IMR-90 (cell line): ENCODE data around the gene NUTM2F. TPM values are rescaled to one million over a fixed set of nuclear protein-coding genes. Genes with fewer than 3 reads are reported as not detected.

Experiments used
- ATAC-seq: fragments of 200-7000 bp; cut with Tn5 transposase; 2 replicates; pipeline ENCODE4 v1.9.1; 2020; ENCODE audit warnings: low read depth, mild to moderate bottlenecking, moderate library complexity
- BruUV-seq: library from RNA; stranded (reverse); fragments of 400-500 nt; replicated peaks from 2 replicates; lab custom pipeline; 2021; lab: Mats Ljungman, UMichigan
- CTCF ChIA-PET: fragments of 300-600 bp; formaldehyde crosslinking; extraction: SDS; loops from one replicate; lab custom pipeline; 2021; ENCODE audit warnings: antibody characterized with exemption; lab: Yijun Ruan, JAX
- POLR2A ChIA-PET: fragments of 300-600 bp; sonication (Branson Sonifier 250); formaldehyde crosslinking; loops from one replicate; lab custom pipeline; 2022; ENCODE audit warnings: antibody characterized with exemption; ENCODE audit not compliant: unreplicated experiment; lab: Charles Lee
- DNase-seq: peaks from one replicate; pipeline ENCODE4 v3.0.0; 2013
- H2AFZ ChIP-seq: replicated peaks from 2 replicates; pipeline ENCODE3; 2013; ENCODE audit warnings: low read length, mild to moderate bottlenecking; ENCODE audit not compliant: poor library complexity
- H2AK5ac ChIP-seq: 2 replicates; pipeline ENCODE4 v1.6.1; 2013; ENCODE audit warnings: low read depth, low read length, inconsistent platforms
- H2AK9ac ChIP-seq: replicated peaks from 2 replicates; pipeline ENCODE3; 2013; ENCODE audit warnings: mild to moderate bottlenecking, low read depth, low read length, moderate library complexity; ENCODE audit not compliant: poor library complexity
- H2BK120ac ChIP-seq: 2 replicates; pipeline ENCODE4 v1.6.1; 2013; ENCODE audit warnings: low read depth, low read length, inconsistent platforms
- H2BK15ac ChIP-seq: 3 replicates; pipeline ENCODE4 v1.6.1; 2013; ENCODE audit warnings: low read depth, low read length, inconsistent platforms
- H2BK20ac ChIP-seq: 2 replicates; pipeline ENCODE4 v1.6.1; 2013; ENCODE audit warnings: low read depth, mild to moderate bottlenecking, inconsistent platforms, low read length, moderate library complexity
- H2BK5ac ChIP-seq: 2 replicates; pipeline ENCODE4 v1.6.1; 2013; ENCODE audit warnings: mild to moderate bottlenecking, low read depth, low read length, inconsistent platforms; ENCODE audit not compliant: poor library complexity, severe bottlenecking
- H3K14ac ChIP-seq: replicated peaks from 2 replicates; pipeline ENCODE4 v1.6.1; 2013; ENCODE audit warnings: low read depth, low read length, inconsistent platforms
- H3K18ac ChIP-seq: 2 replicates; pipeline ENCODE4 v1.6.1; 2013; ENCODE audit warnings: low read depth, low read length, control low read depth
- H3K23ac ChIP-seq: 2 replicates; pipeline ENCODE4 v1.6.1; 2013; ENCODE audit warnings: low read depth, low read length, inconsistent platforms
- H3K27ac ChIP-seq: 2 replicates; pipeline ENCODE4 v1.5.1; 2013; ENCODE audit warnings: mild to moderate bottlenecking, control low read depth, low read length; ENCODE audit not compliant: insufficient read depth
- H3K27me3 ChIP-seq: 2 replicates; pipeline ENCODE4 v1.6.1; 2013; ENCODE audit warnings: low read length; ENCODE audit not compliant: control insufficient read depth, insufficient read depth
- H3K36me3 ChIP-seq: 2 replicates; pipeline ENCODE4 v1.6.1; 2013; ENCODE audit warnings: low read length, mixed read lengths; ENCODE audit not compliant: control insufficient read depth, insufficient read depth
- H3K4ac ChIP-seq: 2 replicates; pipeline ENCODE4 v1.6.1; 2013; ENCODE audit warnings: low read depth, low read length, inconsistent platforms
- H3K4me1 ChIP-seq: 2 replicates; pipeline ENCODE4 v1.6.1; 2013; ENCODE audit warnings: low read length, mixed read lengths; ENCODE audit not compliant: control insufficient read depth, insufficient read depth
- H3K4me2 ChIP-seq: 2 replicates; pipeline ENCODE4 v1.6.1; 2013; ENCODE audit warnings: low read depth, mild to moderate bottlenecking, control low read depth, low read length, moderate library complexity
- H3K4me3 ChIP-seq: 2 replicates; pipeline ENCODE4 v1.5.1; 2013; ENCODE audit warnings: low read depth, mild to moderate bottlenecking, control low read depth, low read length, moderate library complexity; ENCODE audit not compliant: insufficient read depth
- H3K56ac ChIP-seq: 2 replicates; pipeline ENCODE4 v1.6.1; 2013; ENCODE audit warnings: low read length, inconsistent platforms; ENCODE audit not compliant: insufficient read depth; ENCODE audit errors: extremely low read depth
- H3K79me1 ChIP-seq, 2 experiments: 2 replicates each; pipeline ENCODE4 v1.6.1; 2013; ENCODE audit warnings: low read length in 2 of 2, inconsistent platforms in 1 of 2, low read depth in 1 of 2
- H3K9ac ChIP-seq: 2 replicates; pipeline ENCODE4 v1.6.1; 2013; ENCODE audit warnings: low read depth, low read length, control low read depth
- H3K9me1 ChIP-seq: 2 replicates; pipeline ENCODE4 v1.6.1; 2013; ENCODE audit warnings: low read length, inconsistent platforms; ENCODE audit not compliant: insufficient read depth
- H3K9me3 ChIP-seq: 2 replicates; pipeline ENCODE4 v1.6.1; 2013; ENCODE audit warnings: low read length; ENCODE audit not compliant: control insufficient read depth, insufficient read depth
- H4K20me1 ChIP-seq: 2 replicates; pipeline ENCODE4 v1.6.1; 2013; ENCODE audit warnings: low read length, inconsistent platforms; ENCODE audit not compliant: insufficient read depth
- H4K5ac ChIP-seq: 2 replicates; pipeline ENCODE4 v1.6.1; 2013; ENCODE audit warnings: mild to moderate bottlenecking, low read depth, low read length, control low read depth
- H4K8ac ChIP-seq, 2 experiments: 2 replicates each; pipeline ENCODE4 v1.6.1; 2013; ENCODE audit warnings: low read depth in 2 of 2, low read length in 2 of 2, control low read depth in 1 of 2, inconsistent platforms in 1 of 2
- H4K91ac ChIP-seq: 2 replicates; pipeline ENCODE4 v1.6.1; 2013; ENCODE audit warnings: low read depth, low read length, inconsistent platforms; ENCODE audit not compliant: insufficient read depth
- FOS ChIP-seq: fragments of 150-350 bp; IDR thresholded peaks from 2 replicates; pipeline ENCODE4 v1.6.1; 2016; ENCODE audit warnings: low read depth, low read length
- WGBS, 2 experiments: methylation state at CpG; one replicate each; pipeline versions ENCODE4 v1.1.5 to v1.1.7; 2013; ENCODE audit warnings: missing lambda C conversion rate in 2 of 2; ENCODE audit not compliant: insufficient read length in 1 of 2; ENCODE audit errors: extremely low coverage in 2 of 2; 5-methylcytosine and 5-hydroxymethylcytosine counted together
- dilution Hi-C: fragments of 300-500 bp; cut with HindIII; formaldehyde crosslinking; loops from one replicate; pipeline ENCODE4 v1.14.3; 2018; ENCODE audit warnings: low sequenced_read_pairs; ENCODE audit not compliant: unreplicated experiment
- in situ Hi-C: fragments of 300-500 bp; cut with MboI; formaldehyde crosslinking; loops from 3 replicates; pipeline ENCODE4 v1.14.3; 2019; ENCODE audit warnings: low sequenced_read_pairs, inconsistent platforms, mixed read lengths
- intact Hi-C: fragments of 100-400 bp; cut with micrococcal nuclease; formaldehyde crosslinking; loops from 2 replicates; pipeline ENCODE4 v1.10.0; 2022
- polyA plus RNA-seq, 3 experiments: library from polyadenylated mRNA; depleted of rRNA; stranded (reverse); fragments of >200 nt; gene quantifications; 2 replicates each; pipeline ENCODE4 v1.2.3, GENCODE V29; 2012; ENCODE audit warnings: low replicate concordance in 1 of 3
- total RNA-seq: library from RNA; depleted of rRNA; stranded (reverse); fragments of >200 nt; gene quantifications from 2 replicates; pipeline ENCODE4 v1.2.3, GENCODE V29; 2012
- TF ChIP-seq, protein P1 (sequence below): conservative IDR thresholded peaks from 2 replicates; pipeline ENCODE4 v1.5.1; 2012; ENCODE audit warnings: mild to moderate bottlenecking, low read depth, low read length, improper control_type of control experiment

Gene NUTM2F
- total and polyA plus RNA-seq, 2 of the 4 experiments (the other 2 are of a cell fraction) = not detected

DNA sequence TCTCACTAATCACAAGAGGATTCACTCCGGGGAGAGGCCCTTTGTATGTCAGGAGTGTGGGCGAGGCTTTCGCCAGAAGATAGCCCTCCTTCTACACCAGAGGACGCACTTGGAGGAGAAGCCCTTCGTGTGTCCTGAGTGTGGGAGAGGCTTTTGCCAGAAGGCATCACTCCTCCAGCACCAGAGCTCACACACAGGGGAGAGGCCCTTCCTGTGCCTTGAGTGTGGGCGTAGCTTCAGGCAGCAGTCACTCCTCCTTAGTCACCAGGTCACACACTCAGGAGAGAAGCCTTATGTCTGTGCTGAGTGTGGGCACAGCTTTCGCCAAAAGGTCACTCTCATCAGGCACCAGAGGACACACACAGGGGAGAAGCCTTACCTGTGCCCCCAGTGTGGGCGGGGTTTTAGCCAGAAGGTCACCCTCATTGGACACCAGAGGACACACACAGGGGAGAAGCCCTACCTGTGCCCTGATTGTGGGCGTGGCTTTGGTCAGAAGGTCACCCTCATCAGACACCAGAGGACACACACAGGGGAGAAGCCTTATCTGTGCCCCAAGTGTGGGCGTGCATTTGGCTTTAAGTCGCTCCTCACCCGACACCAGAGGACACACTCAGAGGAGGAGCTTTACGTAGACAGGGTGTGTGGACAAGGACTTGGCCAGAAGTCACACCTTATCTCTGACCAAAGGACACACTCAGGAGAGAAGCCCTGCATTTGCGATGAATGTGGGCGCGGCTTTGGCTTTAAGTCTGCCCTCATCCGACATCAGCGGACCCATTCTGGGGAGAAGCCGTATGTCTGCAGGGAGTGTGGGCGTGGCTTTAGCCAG lies 27.8 kb downstream of the NUTM2F start:
- H4K5ac ChIP-seq = no peak overlapping the region
- H2BK15ac ChIP-seq = no peak overlapping the region
- no peak overlapping the region for H4K91ac ChIP-seq
- H4K20me1 ChIP-seq = no peaks in the 10 kb centered on the region
- ATAC-seq = no peak
- H3K27ac ChIP-seq = no peak overlapping the region
- H3K9me3 ChIP-seq = no peaks in the 10 kb centered on the region
- H3K18ac ChIP-seq = no peak overlapping the region
- no peak overlapping the region for H3K56ac ChIP-seq
- no peak overlapping the region for H2AK5ac ChIP-seq
- H3K36me3 ChIP-seq = peaks cover 4% of the 10 kb centered on the region
- H3K23ac ChIP-seq = no peak overlapping the region
- no CpG with 5 or more reads among the region's 20 CpGs for WGBS, 2 experiments
- H2BK120ac ChIP-seq = no peak overlapping the region
- H4K8ac ChIP-seq = no peak overlapping the region
- H3K79me1 ChIP-seq = no peaks in the 10 kb centered on the region
- intact Hi-C loops = no loop called here
- no peaks in the 10 kb centered on the region for H3K27me3 ChIP-seq
- no peaks in the 10 kb centered on the region for H3K4me1 ChIP-seq
- H3K14ac ChIP-seq = no peak overlapping the region
- no peak overlapping the region for H3K4me3 ChIP-seq
- in situ Hi-C loops = no loop called here
- no peak overlapping the region for H2BK5ac ChIP-seq
- no peak overlapping the region for H2BK20ac ChIP-seq
- H2AK9ac ChIP-seq = no peak overlapping the region
- no peak overlapping the region for H3K4ac ChIP-seq
- BruUV-seq = no TSS peak
- H3K4me2 ChIP-seq = no peak overlapping the region
- peaks cover 7% of the 10 kb centered on the region for H3K9me1 ChIP-seq
- ChIA-PET POLR2A (no interaction called here), CTCF (no interaction called here)
- no peak for DNase-seq
- no peak overlapping the region for H3K9ac ChIP-seq
- TF ChIP-seq FOS = no peak
- TF ChIP-seq, protein P1, sequence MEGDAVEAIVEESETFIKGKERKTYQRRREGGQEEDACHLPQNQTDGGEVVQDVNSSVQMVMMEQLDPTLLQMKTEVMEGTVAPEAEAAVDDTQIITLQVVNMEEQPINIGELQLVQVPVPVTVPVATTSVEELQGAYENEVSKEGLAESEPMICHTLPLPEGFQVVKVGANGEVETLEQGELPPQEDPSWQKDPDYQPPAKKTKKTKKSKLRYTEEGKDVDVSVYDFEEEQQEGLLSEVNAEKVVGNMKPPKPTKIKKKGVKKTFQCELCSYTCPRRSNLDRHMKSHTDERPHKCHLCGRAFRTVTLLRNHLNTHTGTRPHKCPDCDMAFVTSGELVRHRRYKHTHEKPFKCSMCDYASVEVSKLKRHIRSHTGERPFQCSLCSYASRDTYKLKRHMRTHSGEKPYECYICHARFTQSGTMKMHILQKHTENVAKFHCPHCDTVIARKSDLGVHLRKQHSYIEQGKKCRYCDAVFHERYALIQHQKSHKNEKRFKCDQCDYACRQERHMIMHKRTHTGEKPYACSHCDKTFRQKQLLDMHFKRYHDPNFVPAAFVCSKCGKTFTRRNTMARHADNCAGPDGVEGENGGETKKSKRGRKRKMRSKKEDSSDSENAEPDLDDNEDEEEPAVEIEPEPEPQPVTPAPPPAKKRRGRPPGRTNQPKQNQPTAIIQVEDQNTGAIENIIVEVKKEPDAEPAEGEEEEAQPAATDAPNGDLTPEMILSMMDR = no peak
- dilution Hi-C loops = no loop called here
- H2AFZ ChIP-seq = no peak overlapping the region
